ENCODE results near the gene KLRF2. TPM values are rescaled to one million over a fixed set of nuclear protein-coding genes. Genes with fewer than 3 reads are reported as not detected.

The KLRF2 gene
- total RNA-seq, 4 donors from 2014 or later, result not detected

DNA sequence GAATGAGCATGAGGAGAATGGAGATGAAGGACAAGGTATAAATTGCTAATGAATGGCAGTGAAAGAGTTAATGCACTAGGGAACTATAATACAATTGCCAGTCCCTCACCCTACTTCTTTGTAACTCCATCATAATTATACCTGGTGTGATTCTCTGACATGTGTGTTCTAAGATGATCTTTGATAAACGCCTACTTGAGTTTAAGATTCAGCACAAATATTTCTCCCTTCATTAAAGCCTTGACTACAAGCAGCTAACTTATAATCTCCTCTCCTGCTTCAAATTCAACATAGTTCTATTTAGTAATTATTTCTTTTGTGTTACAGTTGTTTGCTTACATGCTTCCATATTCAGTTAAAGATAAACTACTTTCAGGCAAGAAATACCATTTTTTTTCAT, 60.5 kb downstream of the KLRF2 start:
- no peak overlapping the region for H3K27ac ChIP-seq (replicated peaks in 1 of 4)
- peaks cover 0 to 13% (median 0%) of the 10 kb centered on the region in 4 donors for H3K27me3 ChIP-seq
- H3K4me1 ChIP-seq, result no peaks in the 10 kb centered on the region
- no peak for TF ChIP-seq POLR2A (IDR thresholded peaks at IDR 0.05; ENCODE audit: low read depth)
- TF ChIP-seq POLR2AphosphoS5 (IDR thresholded peaks at IDR 0.05), result no peak
- TF ChIP-seq, protein P1, sequence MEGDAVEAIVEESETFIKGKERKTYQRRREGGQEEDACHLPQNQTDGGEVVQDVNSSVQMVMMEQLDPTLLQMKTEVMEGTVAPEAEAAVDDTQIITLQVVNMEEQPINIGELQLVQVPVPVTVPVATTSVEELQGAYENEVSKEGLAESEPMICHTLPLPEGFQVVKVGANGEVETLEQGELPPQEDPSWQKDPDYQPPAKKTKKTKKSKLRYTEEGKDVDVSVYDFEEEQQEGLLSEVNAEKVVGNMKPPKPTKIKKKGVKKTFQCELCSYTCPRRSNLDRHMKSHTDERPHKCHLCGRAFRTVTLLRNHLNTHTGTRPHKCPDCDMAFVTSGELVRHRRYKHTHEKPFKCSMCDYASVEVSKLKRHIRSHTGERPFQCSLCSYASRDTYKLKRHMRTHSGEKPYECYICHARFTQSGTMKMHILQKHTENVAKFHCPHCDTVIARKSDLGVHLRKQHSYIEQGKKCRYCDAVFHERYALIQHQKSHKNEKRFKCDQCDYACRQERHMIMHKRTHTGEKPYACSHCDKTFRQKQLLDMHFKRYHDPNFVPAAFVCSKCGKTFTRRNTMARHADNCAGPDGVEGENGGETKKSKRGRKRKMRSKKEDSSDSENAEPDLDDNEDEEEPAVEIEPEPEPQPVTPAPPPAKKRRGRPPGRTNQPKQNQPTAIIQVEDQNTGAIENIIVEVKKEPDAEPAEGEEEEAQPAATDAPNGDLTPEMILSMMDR (IDR thresholded peaks at IDR 0.05), result no peak
- no peak for TF ChIP-seq EP300 (IDR thresholded peaks at IDR 0.05)
- H3K9me3 ChIP-seq, result no peaks in the 10 kb centered on the region
- WGBS, result 56% methylated on average over 1 of the region's 1 CpG
- intact Hi-C loops (cut with DNase I), result no loop called here
- no peak overlapping the region for H3K4me3 ChIP-seq
- H3K36me3 ChIP-seq, result no peaks in the 10 kb centered on the region
- no peak for DNase-seq (ENCODE audit: extremely low spot score)

DNA sequence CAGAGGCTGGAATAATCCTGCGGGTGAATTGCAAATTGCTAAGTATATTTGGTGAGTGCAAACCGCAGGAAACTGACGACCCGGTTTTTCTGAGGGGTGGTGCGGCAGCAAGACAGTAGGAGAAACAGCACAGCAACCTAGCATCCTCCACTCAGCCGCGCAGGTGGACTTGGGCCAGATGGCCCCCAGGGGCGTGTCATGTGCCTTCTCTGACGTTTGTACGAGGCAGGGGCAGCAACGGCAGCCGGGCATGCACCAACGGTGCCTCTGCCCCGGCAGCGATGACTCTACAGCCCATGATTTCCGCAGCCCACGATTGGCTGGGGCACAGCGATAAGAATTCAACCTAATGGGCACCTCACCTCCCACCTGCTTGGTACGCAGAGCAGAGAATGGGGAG, 62.0 kb downstream of the KLRF2 start:
- H3K27me3 ChIP-seq, result peaks cover 0 to 13% (median 0%) of the 10 kb centered on the region in 4 donors
- H3K4me3 ChIP-seq, result peak overlapping the region in 1 of 4 donors; percentile 19
- H3K27ac ChIP-seq (replicated peaks in 1 of 4), result no peak overlapping the region
- H3K36me3 ChIP-seq, result no peaks in the 10 kb centered on the region
- TF ChIP-seq, protein P1 (IDR thresholded peaks at IDR 0.05), result no peak
- TF ChIP-seq EP300 (IDR thresholded peaks at IDR 0.05) (no peak), POLR2AphosphoS5 (IDR thresholded peaks at IDR 0.05) (peak in 1 of 2 donors; percentile 16)
- no peak for DNase-seq (ENCODE audit: extremely low spot score)
- H3K4me1 ChIP-seq, result no peaks in the 10 kb centered on the region
- no peaks in the 10 kb centered on the region for H3K9me3 ChIP-seq
- intact Hi-C loops (cut with DNase I), result no loop called here
- 44% methylated on average over 19 of the region's 19 CpGs for WGBS

DNA sequence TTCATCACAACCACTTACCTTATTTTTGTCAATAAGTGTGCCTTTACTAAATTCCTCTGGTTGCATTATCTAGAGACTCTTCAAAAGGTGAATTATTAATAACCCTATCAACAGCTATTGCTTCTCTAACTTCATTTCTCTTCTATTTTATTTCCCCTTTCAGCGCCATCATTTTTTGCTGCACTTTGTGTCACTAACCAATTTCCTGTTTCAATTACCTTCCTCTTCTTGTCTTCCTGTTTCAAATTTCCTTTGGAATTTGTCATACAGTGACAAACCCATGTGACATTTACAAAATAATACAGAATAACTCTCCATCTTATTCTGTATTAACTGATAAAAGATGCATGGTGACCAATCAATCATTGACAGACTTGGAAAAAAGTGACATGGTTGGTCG, 63.1 kb downstream of the KLRF2 start:
- Histone ChIP-seq H3K27me3 (peaks cover 0 to 5% (median 0%) of the 10 kb centered on the region in 4 donors), H3K4me1 (no peaks in the 10 kb centered on the region), H3K4me3 (no peak overlapping the region), H3K36me3 (no peaks in the 10 kb centered on the region), H3K9me3 (no peaks in the 10 kb centered on the region), H3K27ac (replicated peaks in 1 of 4) (no peak overlapping the region)
- TF ChIP-seq EP300 (IDR thresholded peaks at IDR 0.05), result no peak
- TF ChIP-seq POLR2AphosphoS5 (IDR thresholded peaks at IDR 0.05), result no peak
- TF ChIP-seq POLR2A (IDR thresholded peaks at IDR 0.05; ENCODE audit: low read depth), result no peak
- TF ChIP-seq, protein P1 (IDR thresholded peaks at IDR 0.05), result no peak
- DNase-seq (ENCODE audit: extremely low spot score), result no peak
- 67% methylated on average over 2 of the region's 2 CpGs for WGBS
- intact Hi-C loops (cut with DNase I), result no loop called here

Other genes starting within 250 kb of the KLRF2 start
- 1 to 10 TPM; 3.4 to 7.5 (median 3.8) TPM for gene CLEC2D, start 211.8 kb upstream of the KLRF2 start, total RNA-seq
- under 1 TPM in 1 of 4 donors, not detected in 3; 0.83 TPM for gene CLECL1, start 148.4 kb upstream of the KLRF2 start, total RNA-seq
- 1 to 10 TPM in 3 of 4 donors, under 1 TPM in 1; 0.65 to 3.3 (median 2.7) TPM for gene CD69, start 120.6 kb upstream of the KLRF2 start, total RNA-seq
- gene KLRF1, start 54.0 kb upstream of the KLRF2 start, total RNA-seq, result under 1 TPM in 1 of 4 donors, not detected in 3; 0.66 TPM
- 10 to 100 TPM in 1 of 4 donors, 1 to 10 TPM in 3; 3.3 to 11.3 (median 7.6) TPM for gene CLEC2B, start 12.1 kb upstream of the KLRF2 start, total RNA-seq
- not detected for gene CLEC2A, start 50.9 kb downstream of the KLRF2 start, total RNA-seq
- gene CLEC12A, start 89.9 kb downstream of the KLRF2 start, total RNA-seq, result 1 to 10 TPM in 2 of 4 donors, under 1 TPM in 2; 0.26 to 2.1 (median 0.95) TPM
- gene CLEC1B, start 117.6 kb downstream of the KLRF2 start, total RNA-seq, result not detected
- gene CLEC12B, start 129.1 kb downstream of the KLRF2 start, total RNA-seq, result not detected
- under 1 TPM in 1 of 4 donors, not detected in 3; 0.17 TPM for gene CLEC9A, start 149.2 kb downstream of the KLRF2 start, total RNA-seq
- 1 to 10 TPM; 1.7 to 8.3 (median 4.7) TPM for gene CLEC1A, start 217.5 kb downstream of the KLRF2 start, total RNA-seq
- gene CLEC7A, start 248.7 kb downstream of the KLRF2 start, total RNA-seq, result 1 to 10 TPM; 1.7 to 9.4 (median 3.2) TPM

All from esophagus muscularis mucosa (tissue), 4 donors.